Neural crest cell (in vitro differentiated cells): ENCODE data around the gene MTM1. TPM values are rescaled to one million over a fixed set of nuclear protein-coding genes. Genes with fewer than 3 reads are reported as not detected.

ENCODE experiments used
- DNase-seq: peaks from one replicate; pipeline ENCODE4 v3.0.0; 2021; ENCODE audit warnings: low read depth, mixed read lengths, low spot score
- H3K27ac Mint-ChIP-seq: one replicate; pipeline ENCODE4 v1.8.0; 2021; ENCODE audit warnings: mild to moderate bottlenecking, mixed read lengths; ENCODE audit not compliant: unreplicated experiment
- H3K27me3 Mint-ChIP-seq: 2 replicates; pipeline ENCODE4 v1.8.0; 2021; ENCODE audit warnings: low read depth, mild to moderate bottlenecking, mixed read lengths
- H3K36me3 Mint-ChIP-seq: 2 replicates; pipeline ENCODE4 v1.8.0; 2021; ENCODE audit warnings: low read depth, mild to moderate bottlenecking, mixed read lengths
- H3K4me1 Mint-ChIP-seq: 2 replicates; pipeline ENCODE4 v1.8.0; 2021; ENCODE audit warnings: mixed read lengths
- H3K4me3 Mint-ChIP-seq: one replicate; pipeline ENCODE4 v1.8.0; 2021; ENCODE audit warnings: mild to moderate bottlenecking, mixed read lengths
- H3K9me3 Mint-ChIP-seq: 2 replicates; pipeline ENCODE4 v1.8.0; 2021; ENCODE audit warnings: mixed read lengths
- CTCF ChIP-seq: fragments of 200-600 bp; sonication (generic); conservative IDR thresholded peaks from 2 replicates; pipeline ENCODE4 v1.5.0; 2021; ENCODE audit warnings: antibody characterized with exemption, mild to moderate bottlenecking
- total RNA-seq: library from RNA; stranded (reverse); gene quantifications from 2 replicates; pipeline ENCODE4 v1.2.1, GENCODE V29; 2021

Gene MTM1
- total RNA-seq, 1 donor from 2014 or later: 6.2 TPM

DNA sequence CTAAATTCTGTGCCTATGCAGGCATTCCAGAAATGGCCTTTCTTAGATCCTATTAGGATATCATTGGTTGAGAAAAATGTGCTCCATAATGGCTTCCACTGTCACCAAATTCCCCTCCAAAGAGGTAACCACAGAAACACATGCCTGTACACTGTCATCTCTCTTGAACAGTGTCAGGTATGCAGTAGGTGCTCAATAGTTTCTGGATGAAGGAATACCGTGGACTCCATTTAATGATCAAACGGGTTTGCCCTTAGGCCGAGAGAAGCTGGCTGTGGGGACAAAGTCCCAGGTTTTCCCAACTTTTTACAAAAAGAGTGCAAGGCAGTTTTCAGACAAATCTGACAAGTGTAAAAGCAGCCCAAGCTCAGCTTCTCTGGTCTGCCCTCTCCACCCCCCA is 16.5 kb upstream of the MTM1 start:
- TF ChIP-seq CTCF: no peak
- DNase-seq: no peak
- Mint-ChIP-seq H3K4me1 (peaks cover 4% of the 10 kb centered on the region), H3K27me3 (no peaks in the 10 kb centered on the region), H3K9me3 (peaks cover 11% of the 10 kb centered on the region), H3K4me3 (no peak overlapping the region), H3K27ac (no peak overlapping the region), H3K36me3 (peaks cover 2% of the 10 kb centered on the region)

- DNase-seq: no peak
- Mint-ChIP-seq H3K36me3 (peaks cover 2% of the 10 kb centered on the region), H3K27me3 (no peaks in the 10 kb centered on the region), H3K9me3 (peaks cover 11% of the 10 kb centered on the region), H3K4me1 (peaks cover 4% of the 10 kb centered on the region), H3K27ac (no peak overlapping the region), H3K4me3 (no peak overlapping the region)
- TF ChIP-seq CTCF: no peak
Measured at GRCh38 chrX:150558424-150558823, 10.0 kb upstream of the MTM1 start.

GRCh38 chrX:150564838-150565237 is 3.6 kb upstream of the MTM1 start:
- Mint-ChIP-seq H3K27ac (no peak overlapping the region), H3K36me3 (no peaks in the 10 kb centered on the region), H3K9me3 (no peaks in the 10 kb centered on the region), H3K27me3 (no peaks in the 10 kb centered on the region), H3K4me3 (peak overlapping the region; percentile 51), H3K4me1 (peaks cover 26% of the 10 kb centered on the region)
- TF ChIP-seq CTCF: no peak
- DNase-seq: no peak

DNA sequence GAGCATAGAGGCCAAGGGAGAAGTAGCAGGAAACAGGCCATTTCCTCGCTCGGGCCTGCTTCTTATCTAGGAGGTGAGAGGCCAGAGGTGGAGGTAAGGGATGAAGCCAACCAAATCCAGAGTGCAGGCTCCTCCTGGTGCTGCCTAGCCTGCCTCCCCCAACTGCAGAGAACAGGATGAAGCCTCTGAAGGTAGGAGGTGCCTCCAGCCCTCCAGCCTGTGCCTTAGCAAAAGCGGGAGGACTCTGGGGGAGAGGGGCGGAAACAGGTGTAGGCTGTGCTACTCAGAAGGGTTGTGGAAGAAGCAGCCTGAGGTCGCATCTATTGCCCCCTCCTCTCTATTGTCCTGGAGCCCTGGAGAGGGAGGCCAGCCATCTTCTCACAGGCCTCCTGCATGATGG is 2.9 kb upstream of the MTM1 start:
- TF ChIP-seq CTCF: no peak
- Mint-ChIP-seq H3K27ac (no peak overlapping the region), H3K27me3 (no peaks in the 10 kb centered on the region), H3K4me1 (peaks cover 27% of the 10 kb centered on the region), H3K36me3 (no peaks in the 10 kb centered on the region), H3K9me3 (no peaks in the 10 kb centered on the region), H3K4me3 (no peak overlapping the region)
- DNase-seq: no peak

DNA sequence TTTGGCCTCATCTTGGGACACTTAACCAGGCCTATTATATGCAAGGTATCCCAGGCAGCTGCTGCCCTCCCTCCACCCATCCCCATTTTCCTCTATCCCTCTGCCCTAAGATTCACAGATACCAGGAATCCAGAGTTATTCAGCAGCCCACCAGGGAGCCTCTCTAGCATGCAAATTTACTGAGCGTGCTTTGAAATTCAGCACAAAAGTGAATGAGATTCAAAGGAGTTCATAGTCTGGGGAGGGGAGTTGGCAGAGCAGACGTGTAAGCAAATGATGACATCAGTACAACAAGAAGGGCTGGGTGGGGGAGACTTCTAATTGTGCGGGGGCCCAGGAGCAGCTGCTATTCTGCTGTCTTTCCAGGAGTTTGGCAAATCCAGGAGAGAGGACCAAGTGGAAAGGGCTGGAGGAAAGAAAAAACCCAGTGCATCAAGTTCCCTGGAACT is 1.7 kb upstream of the MTM1 start:
- peak overlapping the region; percentile 89 for H3K27ac Mint-ChIP-seq
- peaks cover 30% of the 10 kb centered on the region for H3K4me1 Mint-ChIP-seq
- H3K9me3 Mint-ChIP-seq: no peaks in the 10 kb centered on the region
- no peaks in the 10 kb centered on the region for H3K36me3 Mint-ChIP-seq
- no peak for TF ChIP-seq CTCF
- H3K27me3 Mint-ChIP-seq: no peaks in the 10 kb centered on the region
- peak overlapping the region; percentile 82 for H3K4me3 Mint-ChIP-seq
- no peak for DNase-seq
